ENCODE data around the gene CISTR. TPM values are rescaled to one million over a fixed set of nuclear protein-coding genes. Genes with fewer than 3 reads are reported as not detected.

Gene CISTR
- total RNA-seq, 1 donor from 2014 or later: not detected

GRCh38 chr12:53768976-53769375 lies 17.2 kb upstream of the CISTR start:
- Histone ChIP-seq H3K4me3 (ENCODE audit: insufficient read depth, low read depth, low read length) (no peak overlapping the region), H3K9me3 (ENCODE audit: insufficient read depth, low read depth, low read length) (no peaks in the 10 kb centered on the region), H3K79me2 (ENCODE audit: insufficient read depth, low read length) (no peaks in the 10 kb centered on the region), H2AFZ (ENCODE audit: low read depth, low read length) (no peak overlapping the region), H3K27me3 (ENCODE audit: insufficient read depth, low read length) (peaks cover 15% of the 10 kb centered on the region), H3K4me2 (ENCODE audit: low read length) (no peak overlapping the region), H3K9ac (ENCODE audit: low read length) (no peak overlapping the region), H3K27ac (ENCODE audit: low read depth, low read length) (no peak overlapping the region), H4K20me1 (ENCODE audit: insufficient read depth, low read length) (no peaks in the 10 kb centered on the region), H3K36me3 (ENCODE audit: insufficient read depth, low read length) (no peaks in the 10 kb centered on the region), H3K4me1 (ENCODE audit: insufficient read depth, low read length) (peaks cover 10% of the 10 kb centered on the region)
- FAIRE-seq (no peak), DNase-seq (ENCODE audit: low read depth) (no peak)
- Mint-ChIP-seq H3K4me1 (ENCODE audit: low read depth, unreplicated experiment) (peaks cover 9% of the 10 kb centered on the region), H3K27me3 (ENCODE audit: low read depth, unreplicated experiment) (peaks cover 73% of the 10 kb centered on the region), H3K27ac (ENCODE audit: unreplicated experiment) (no peak overlapping the region), H3K9me3 (ENCODE audit: unreplicated experiment) (peaks cover 2% of the 10 kb centered on the region), H3K4me3 (ENCODE audit: unreplicated experiment) (no peak overlapping the region), H3K36me3 (ENCODE audit: low read depth, unreplicated experiment) (no peaks in the 10 kb centered on the region)
- no peak for TF ChIP-seq EZH2 (IDR thresholded peaks at IDR 0.05; ENCODE audit: insufficient read depth, low read length)
- TF ChIP-seq, protein P1, sequence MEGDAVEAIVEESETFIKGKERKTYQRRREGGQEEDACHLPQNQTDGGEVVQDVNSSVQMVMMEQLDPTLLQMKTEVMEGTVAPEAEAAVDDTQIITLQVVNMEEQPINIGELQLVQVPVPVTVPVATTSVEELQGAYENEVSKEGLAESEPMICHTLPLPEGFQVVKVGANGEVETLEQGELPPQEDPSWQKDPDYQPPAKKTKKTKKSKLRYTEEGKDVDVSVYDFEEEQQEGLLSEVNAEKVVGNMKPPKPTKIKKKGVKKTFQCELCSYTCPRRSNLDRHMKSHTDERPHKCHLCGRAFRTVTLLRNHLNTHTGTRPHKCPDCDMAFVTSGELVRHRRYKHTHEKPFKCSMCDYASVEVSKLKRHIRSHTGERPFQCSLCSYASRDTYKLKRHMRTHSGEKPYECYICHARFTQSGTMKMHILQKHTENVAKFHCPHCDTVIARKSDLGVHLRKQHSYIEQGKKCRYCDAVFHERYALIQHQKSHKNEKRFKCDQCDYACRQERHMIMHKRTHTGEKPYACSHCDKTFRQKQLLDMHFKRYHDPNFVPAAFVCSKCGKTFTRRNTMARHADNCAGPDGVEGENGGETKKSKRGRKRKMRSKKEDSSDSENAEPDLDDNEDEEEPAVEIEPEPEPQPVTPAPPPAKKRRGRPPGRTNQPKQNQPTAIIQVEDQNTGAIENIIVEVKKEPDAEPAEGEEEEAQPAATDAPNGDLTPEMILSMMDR (IDR thresholded peaks at IDR 0.05; ENCODE audit: insufficient read depth, low read depth, low read length): no peak

DNA sequence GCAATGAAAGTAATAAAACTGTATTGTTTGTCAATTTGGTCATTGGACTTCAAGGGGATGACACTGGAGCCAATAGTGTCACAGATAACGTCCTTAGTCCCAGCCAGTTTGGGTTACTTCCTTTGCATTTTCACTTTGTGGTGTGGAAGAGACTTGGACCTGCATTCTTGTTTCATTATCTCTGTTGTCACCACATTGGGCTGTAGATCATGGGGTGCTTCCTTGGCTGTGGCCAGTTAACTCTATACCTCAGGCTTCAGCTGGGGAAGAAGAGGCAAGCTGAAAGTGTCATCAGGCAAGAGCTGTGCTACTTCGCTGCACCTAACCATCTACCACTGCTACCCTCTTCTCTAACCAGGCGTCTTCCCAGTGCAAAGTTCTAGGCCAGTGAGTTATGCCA lies 15.1 kb upstream of the CISTR start:
- Mint-ChIP-seq H3K27ac (ENCODE audit: unreplicated experiment) (no peak overlapping the region), H3K9me3 (ENCODE audit: unreplicated experiment) (peaks cover 4% of the 10 kb centered on the region), H3K27me3 (ENCODE audit: low read depth, unreplicated experiment) (peaks cover 74% of the 10 kb centered on the region), H3K36me3 (ENCODE audit: low read depth, unreplicated experiment) (no peaks in the 10 kb centered on the region), H3K4me1 (ENCODE audit: low read depth, unreplicated experiment) (peaks cover 9% of the 10 kb centered on the region), H3K4me3 (ENCODE audit: unreplicated experiment) (no peak overlapping the region)
- Histone ChIP-seq H3K27me3 (ENCODE audit: insufficient read depth, low read length) (peaks cover 33% of the 10 kb centered on the region), H3K36me3 (ENCODE audit: insufficient read depth, low read length) (no peaks in the 10 kb centered on the region), H3K4me2 (ENCODE audit: low read length) (no peak overlapping the region), H3K27ac (ENCODE audit: low read depth, low read length) (no peak overlapping the region), H3K4me1 (ENCODE audit: insufficient read depth, low read length) (peaks cover 10% of the 10 kb centered on the region), H3K9ac (ENCODE audit: low read length) (no peak overlapping the region), H2AFZ (ENCODE audit: low read depth, low read length) (no peak overlapping the region), H4K20me1 (ENCODE audit: insufficient read depth, low read length) (no peaks in the 10 kb centered on the region), H3K4me3 (ENCODE audit: insufficient read depth, low read depth, low read length) (no peak overlapping the region), H3K79me2 (ENCODE audit: insufficient read depth, low read length) (no peaks in the 10 kb centered on the region), H3K9me3 (ENCODE audit: insufficient read depth, low read depth, low read length) (no peaks in the 10 kb centered on the region)
- no peak for TF ChIP-seq EZH2 (IDR thresholded peaks at IDR 0.05; ENCODE audit: insufficient read depth, low read length)
- TF ChIP-seq, protein P1 (IDR thresholded peaks at IDR 0.05; ENCODE audit: insufficient read depth, low read depth, low read length): no peak
- FAIRE-seq: no peak
- peak; percentile 20 for DNase-seq (ENCODE audit: low read depth)

- no peaks in the 10 kb centered on the region for H3K36me3 ChIP-seq (ENCODE audit: insufficient read depth, low read length)
- Mint-ChIP-seq H3K4me3 (ENCODE audit: unreplicated experiment) (no peak overlapping the region), H3K27ac (ENCODE audit: unreplicated experiment) (no peak overlapping the region), H3K36me3 (ENCODE audit: low read depth, unreplicated experiment) (no peaks in the 10 kb centered on the region), H3K27me3 (ENCODE audit: low read depth, unreplicated experiment) (peaks cover 67% of the 10 kb centered on the region), H3K4me1 (ENCODE audit: low read depth, unreplicated experiment) (peaks cover 9% of the 10 kb centered on the region), H3K9me3 (ENCODE audit: unreplicated experiment) (peaks cover 3% of the 10 kb centered on the region)
- H3K4me3 ChIP-seq (ENCODE audit: insufficient read depth, low read depth, low read length): no peak overlapping the region
- H4K20me1 ChIP-seq (ENCODE audit: insufficient read depth, low read length): no peaks in the 10 kb centered on the region
- H2AFZ ChIP-seq (ENCODE audit: low read depth, low read length): no peak overlapping the region
- no peak overlapping the region for H3K4me2 ChIP-seq (ENCODE audit: low read length)
- no peak overlapping the region for H3K9ac ChIP-seq (ENCODE audit: low read length)
- peaks cover 36% of the 10 kb centered on the region for H3K27me3 ChIP-seq (ENCODE audit: insufficient read depth, low read length)
- peaks cover 10% of the 10 kb centered on the region for H3K4me1 ChIP-seq (ENCODE audit: insufficient read depth, low read length)
- FAIRE-seq (no peak), DNase-seq (ENCODE audit: low read depth) (no peak)
- H3K79me2 ChIP-seq (ENCODE audit: insufficient read depth, low read length): no peaks in the 10 kb centered on the region
- no peak overlapping the region for H3K27ac ChIP-seq (ENCODE audit: low read depth, low read length)
- H3K9me3 ChIP-seq (ENCODE audit: insufficient read depth, low read depth, low read length): peaks cover 4% of the 10 kb centered on the region
- TF ChIP-seq EZH2 (IDR thresholded peaks at IDR 0.05; ENCODE audit: insufficient read depth, low read length): no peak
- TF ChIP-seq, protein P1 (IDR thresholded peaks at IDR 0.05; ENCODE audit: insufficient read depth, low read depth, low read length): no peak
These were observed 14.1 kb upstream of the CISTR start for GRCh38 chr12:53765891-53766290.

All from astrocyte (in vitro differentiated cells and primary cell).